ENCODE data around the gene FGF12. TPM values are rescaled to one million over a fixed set of nuclear protein-coding genes. Genes with fewer than 3 reads are reported as not detected.

Gene FGF12
- total RNA-seq, 1 experiment from 2014 or later = 0.51 TPM

DNA sequence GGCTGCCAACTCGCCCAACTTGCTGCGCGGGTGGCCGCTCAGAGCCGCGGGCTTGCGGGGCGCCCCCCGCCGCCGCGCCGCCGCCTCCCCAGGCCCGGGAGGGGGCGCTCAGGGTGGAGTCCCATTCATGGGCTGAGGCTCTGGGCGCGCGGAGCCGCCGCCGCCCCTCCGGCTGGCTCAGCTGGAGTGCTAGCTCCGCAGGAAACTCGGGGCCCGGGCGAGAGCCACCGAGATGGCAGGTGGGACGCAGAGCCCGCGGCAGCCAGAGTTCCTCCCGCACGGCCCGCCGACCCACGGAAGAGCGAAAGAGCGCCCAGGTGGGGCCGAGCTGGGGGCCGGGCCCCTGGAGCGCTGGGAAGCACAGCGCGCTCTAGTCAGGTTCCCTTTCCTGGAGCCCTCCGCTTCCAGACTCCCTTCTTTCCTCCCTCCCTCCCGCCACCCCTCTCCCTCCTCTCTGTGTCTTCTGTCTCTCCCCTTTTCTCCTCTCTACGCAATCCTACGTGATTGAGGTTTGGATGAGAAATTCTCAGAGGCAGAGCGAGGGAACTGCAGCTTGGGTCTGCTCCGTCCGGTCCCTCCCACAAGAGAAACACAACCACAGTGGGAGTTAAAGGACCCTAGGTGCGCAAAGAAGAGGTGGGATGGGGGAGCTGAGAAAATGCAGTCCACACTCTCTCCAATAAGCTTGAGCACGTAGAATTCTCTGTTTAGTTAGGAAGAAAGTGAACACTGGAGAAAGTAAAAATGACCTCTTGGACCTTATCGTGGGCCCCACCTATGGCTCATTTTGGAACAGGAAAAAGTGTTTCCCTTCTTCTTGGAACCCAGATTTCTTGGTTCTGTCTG lies 317.3 kb downstream of the FGF12 start:
- TF ChIP-seq, protein P1, sequence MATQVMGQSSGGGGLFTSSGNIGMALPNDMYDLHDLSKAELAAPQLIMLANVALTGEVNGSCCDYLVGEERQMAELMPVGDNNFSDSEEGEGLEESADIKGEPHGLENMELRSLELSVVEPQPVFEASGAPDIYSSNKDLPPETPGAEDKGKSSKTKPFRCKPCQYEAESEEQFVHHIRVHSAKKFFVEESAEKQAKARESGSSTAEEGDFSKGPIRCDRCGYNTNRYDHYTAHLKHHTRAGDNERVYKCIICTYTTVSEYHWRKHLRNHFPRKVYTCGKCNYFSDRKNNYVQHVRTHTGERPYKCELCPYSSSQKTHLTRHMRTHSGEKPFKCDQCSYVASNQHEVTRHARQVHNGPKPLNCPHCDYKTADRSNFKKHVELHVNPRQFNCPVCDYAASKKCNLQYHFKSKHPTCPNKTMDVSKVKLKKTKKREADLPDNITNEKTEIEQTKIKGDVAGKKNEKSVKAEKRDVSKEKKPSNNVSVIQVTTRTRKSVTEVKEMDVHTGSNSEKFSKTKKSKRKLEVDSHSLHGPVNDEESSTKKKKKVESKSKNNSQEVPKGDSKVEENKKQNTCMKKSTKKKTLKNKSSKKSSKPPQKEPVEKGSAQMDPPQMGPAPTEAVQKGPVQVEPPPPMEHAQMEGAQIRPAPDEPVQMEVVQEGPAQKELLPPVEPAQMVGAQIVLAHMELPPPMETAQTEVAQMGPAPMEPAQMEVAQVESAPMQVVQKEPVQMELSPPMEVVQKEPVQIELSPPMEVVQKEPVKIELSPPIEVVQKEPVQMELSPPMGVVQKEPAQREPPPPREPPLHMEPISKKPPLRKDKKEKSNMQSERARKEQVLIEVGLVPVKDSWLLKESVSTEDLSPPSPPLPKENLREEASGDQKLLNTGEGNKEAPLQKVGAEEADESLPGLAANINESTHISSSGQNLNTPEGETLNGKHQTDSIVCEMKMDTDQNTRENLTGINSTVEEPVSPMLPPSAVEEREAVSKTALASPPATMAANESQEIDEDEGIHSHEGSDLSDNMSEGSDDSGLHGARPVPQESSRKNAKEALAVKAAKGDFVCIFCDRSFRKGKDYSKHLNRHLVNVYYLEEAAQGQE (IDR thresholded peaks at IDR 0.05; ENCODE audit: insufficient read depth in 1 of 2, low read depth in 2 of 2, low read length in 1 of 2) = no peak
- TF ChIP-seq, protein P2, sequence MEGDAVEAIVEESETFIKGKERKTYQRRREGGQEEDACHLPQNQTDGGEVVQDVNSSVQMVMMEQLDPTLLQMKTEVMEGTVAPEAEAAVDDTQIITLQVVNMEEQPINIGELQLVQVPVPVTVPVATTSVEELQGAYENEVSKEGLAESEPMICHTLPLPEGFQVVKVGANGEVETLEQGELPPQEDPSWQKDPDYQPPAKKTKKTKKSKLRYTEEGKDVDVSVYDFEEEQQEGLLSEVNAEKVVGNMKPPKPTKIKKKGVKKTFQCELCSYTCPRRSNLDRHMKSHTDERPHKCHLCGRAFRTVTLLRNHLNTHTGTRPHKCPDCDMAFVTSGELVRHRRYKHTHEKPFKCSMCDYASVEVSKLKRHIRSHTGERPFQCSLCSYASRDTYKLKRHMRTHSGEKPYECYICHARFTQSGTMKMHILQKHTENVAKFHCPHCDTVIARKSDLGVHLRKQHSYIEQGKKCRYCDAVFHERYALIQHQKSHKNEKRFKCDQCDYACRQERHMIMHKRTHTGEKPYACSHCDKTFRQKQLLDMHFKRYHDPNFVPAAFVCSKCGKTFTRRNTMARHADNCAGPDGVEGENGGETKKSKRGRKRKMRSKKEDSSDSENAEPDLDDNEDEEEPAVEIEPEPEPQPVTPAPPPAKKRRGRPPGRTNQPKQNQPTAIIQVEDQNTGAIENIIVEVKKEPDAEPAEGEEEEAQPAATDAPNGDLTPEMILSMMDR (IDR thresholded peaks at IDR 0.05) = peak; percentile 27
- no peak for TF ChIP-seq TCF7L2 (IDR thresholded peaks at IDR 0.05; ENCODE audit: low read depth, low read length)
- ChIA-PET POLR2A (no interaction called here), CTCF (interaction anchor here (0.6 kb wide), 1 partner anchor 677 kb away, joined by 9 read pairs; no protein-coding TSS in a partner anchor)
- intact Hi-C loops (cut with micrococcal nuclease; ENCODE audit: unreplicated experiment) (no loop called here), in situ Hi-C loops (cut with HindIII; ENCODE audit: low pct_unique_long_range_greater_than_20kb, low sequenced_read_pairs) (no loop called here)
- H3K9me3 ChIP-seq (ENCODE audit: control insufficient read depth, insufficient read depth, low read depth, low read length) = no peaks in the 10 kb centered on the region
- no TSS peak for BruUV-seq (replicated peaks)
- peak overlapping the region in 1 of 2 experiments; percentile 33; a peak in 2 of 4 replicates for H3K4me3 ChIP-seq (ENCODE audit: low read depth in 2 of 2, low read length in 2 of 2)
- DNase-seq (ENCODE audit: low read depth, low spot score) (no peak), ATAC-seq (peak; percentile 52)
- no peak overlapping the region for H3K27ac ChIP-seq (ENCODE audit: low read length)
- H3K36me3 ChIP-seq (ENCODE audit: control insufficient read depth, insufficient read depth, low read length) = no peaks in the 10 kb centered on the region
- H3K27me3 ChIP-seq (ENCODE audit: control insufficient read depth, insufficient read depth, low read length) = no peaks in the 10 kb centered on the region
- no peaks in the 10 kb centered on the region for H3K4me1 ChIP-seq (ENCODE audit: control insufficient read depth, insufficient read depth, low read length)

DNA sequence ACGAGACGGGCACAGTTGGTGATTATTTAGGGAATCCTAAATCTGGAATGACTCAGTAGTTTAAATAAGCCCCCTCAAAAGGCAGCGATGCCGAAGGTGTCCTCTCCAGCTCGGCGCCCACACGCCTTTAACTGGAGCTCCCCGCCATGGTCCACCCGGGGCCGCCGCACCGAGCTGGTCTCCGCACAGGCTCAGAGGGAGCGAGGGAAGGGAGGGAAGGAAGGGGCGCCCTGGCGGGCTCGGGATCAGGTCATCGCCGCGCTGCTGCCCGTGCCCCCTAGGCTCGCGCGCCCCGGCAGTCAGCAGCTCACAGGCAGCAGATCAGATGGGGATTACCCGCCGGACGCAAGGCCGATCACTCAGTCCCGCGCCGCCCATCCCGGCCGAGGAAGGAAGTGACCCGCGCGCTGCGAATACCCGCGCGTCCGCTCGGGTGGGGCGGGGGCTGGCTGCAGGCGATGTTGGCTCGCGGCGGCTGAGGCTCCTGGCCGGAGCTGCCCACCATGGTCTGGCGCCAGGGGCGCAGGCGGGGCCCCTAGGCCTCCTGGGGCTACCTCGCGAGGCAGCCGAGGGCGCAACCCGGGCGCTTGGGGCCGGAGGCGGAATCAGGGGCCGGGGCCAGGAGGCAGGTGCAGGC lies 318.0 kb downstream of the FGF12 start:
- intact Hi-C loops (cut with micrococcal nuclease; ENCODE audit: unreplicated experiment) = no loop called here
- TF ChIP-seq, protein P2 (IDR thresholded peaks at IDR 0.05) = no peak
- TF ChIP-seq SIN3A (IDR thresholded peaks at IDR 0.05; ENCODE audit: borderline replicate concordance, insufficient read depth, low read depth, low read length) = no peak
- TF ChIP-seq, protein P1 (IDR thresholded peaks at IDR 0.05; ENCODE audit: insufficient read depth in 1 of 2, low read depth in 2 of 2, low read length in 1 of 2) = no peak
- no peak for TF ChIP-seq POLR2AphosphoS5 (IDR thresholded peaks at IDR 0.05; ENCODE audit: low read depth, low read length)
- no peak for TF ChIP-seq TCF7L2 (IDR thresholded peaks at IDR 0.05; ENCODE audit: low read depth, low read length)
- CTCF ChIA-PET = no interaction called here
- no peaks in the 10 kb centered on the region for H3K4me1 ChIP-seq (ENCODE audit: control insufficient read depth, insufficient read depth, low read length)
- DNase-seq (ENCODE audit: low read depth, low spot score) (no peak), ATAC-seq (peak; percentile 80)
- H3K9me3 ChIP-seq (ENCODE audit: control insufficient read depth, insufficient read depth, low read depth, low read length) = no peaks in the 10 kb centered on the region
- POLR2A ChIA-PET = no interaction called here
- in situ Hi-C loops (cut with HindIII; ENCODE audit: low pct_unique_long_range_greater_than_20kb, low sequenced_read_pairs) = no loop called here
- no peak overlapping the region for H3K27ac ChIP-seq (ENCODE audit: low read length)
- no peaks in the 10 kb centered on the region for H3K36me3 ChIP-seq (ENCODE audit: control insufficient read depth, insufficient read depth, low read length)
- no TSS peak for BruUV-seq (replicated peaks)
- H3K4me3 ChIP-seq (ENCODE audit: low read depth in 2 of 2, low read length in 2 of 2) = peak overlapping the region in 1 of 2 experiments; percentile 33; a peak in 2 of 4 replicates
- no peaks in the 10 kb centered on the region for H3K27me3 ChIP-seq (ENCODE audit: control insufficient read depth, insufficient read depth, low read length)

Measured in Panc1 (cell line).